Upper lobe of left lung (tissue), 6 donors: Measurements from ENCODE around the gene TBX18. TPM values are rescaled to one million over a fixed set of nuclear protein-coding genes. Genes with fewer than 3 reads are reported as not detected.

Experiments used
- ATAC-seq, 2 donors: fragments of 200-7000 bp; cut with Tn5 transposase; one replicate each; pipeline ENCODE4 v1.9.1; 2022; ENCODE audit warnings: mild to moderate bottlenecking in 2 of 2, moderate library complexity in 2 of 2; ENCODE audit not compliant: low FRiP score in 2 of 2
- DNase-seq, 2 donors: peaks; one replicate each; pipeline ENCODE4 v3.0.0-alpha.2; 2019 to 2020
- H3K27ac ChIP-seq, 4 donors: fragments of 200-600 bp; sonication (generic); one replicate each; pipeline ENCODE4 v1.5.1; 2016 to 2019
- H3K27me3 ChIP-seq, 4 donors: fragments of 200-600 bp; sonication (generic); one replicate each; pipeline ENCODE4 v1.5.1; 2017 to 2019
- H3K36me3 ChIP-seq, 4 donors: fragments of 200-600 bp; sonication (generic); one replicate each; pipeline ENCODE4 v1.5.1; 2016 to 2019
- H3K4me1 ChIP-seq, 4 donors: fragments of 200-600 bp; sonication (generic); one replicate each; pipeline ENCODE4 v1.5.1; 2018 to 2019
- H3K4me3 ChIP-seq, 4 donors: fragments of 200-600 bp; sonication (generic); one replicate each; pipeline ENCODE4 v1.5.1; 2017 to 2019; ENCODE audit warnings: mild to moderate bottlenecking in 2 of 4, moderate library complexity in 1 of 4
- H3K9me3 ChIP-seq, 4 donors: fragments of 200-600 bp; sonication (generic); one replicate each; pipeline ENCODE4 v1.5.1; 2018 to 2019
- CTCF ChIP-seq, 6 experiments: fragments of 450-650 bp in 4 of 6; fragments of 200-600 bp in 2 of 6; sonication (generic) in 2 of 6; IDR thresholded peaks; one replicate each; pipeline ENCODE4 v1.5.1; 2016 to 2019; ENCODE audit warnings: antibody characterized with exemption in 6 of 6
- EP300 ChIP-seq, 4 donors: sonication (generic); formaldehyde crosslinking; IDR thresholded peaks; one replicate each; pipeline ENCODE4 v1.5.1; 2017; ENCODE audit warnings: antibody characterized with exemption in 4 of 4, control low read depth in 2 of 4
- POLR2A ChIP-seq, 4 donors: fragments of 450-650 bp; IDR thresholded peaks; one replicate each; pipeline ENCODE4 v1.5.1; 2016 to 2017; ENCODE audit warnings: antibody characterized with exemption in 4 of 4, mild to moderate bottlenecking in 2 of 4
- POLR2AphosphoS5 ChIP-seq, 2 donors: sonication (generic); formaldehyde crosslinking; IDR thresholded peaks; one replicate each; pipeline ENCODE4 v1.5.1; 2017; ENCODE audit warnings: antibody characterized with exemption in 2 of 2
- WGBS, 2 donors: methylation state at CpG; one replicate each; pipeline ENCODE4 v1.1.5; 2017 to 2018; 5-methylcytosine and 5-hydroxymethylcytosine counted together
- total RNA-seq, 6 donors: library from RNA; depleted of rRNA in 4 of 6; stranded (reverse); fragments of >200 nt in 4 of 6; gene quantifications; one replicate each; pipeline versions ENCODE4 v1.1.0 to v1.2.1, GENCODE V29; 2016 to 2021
- donor health status: DM: no; HTN: no; CAD: no; lungs with moderate emphysema.
- donor health status: DM: no; HTN: yes; CAD: no; lungs with severe emphysema.

The TBX18 gene
- total RNA-seq, 6 donors from 2014 or later, result 0.20 to 0.49 (median 0.44) TPM; not detected in 3

- Histone ChIP-seq H3K27me3 (no peaks in the 10 kb centered on the region), H3K36me3 (no peaks in the 10 kb centered on the region), H3K4me3 (no peak overlapping the region), H3K27ac (no peak overlapping the region), H3K9me3 (no peaks in the 10 kb centered on the region), H3K4me1 (no peaks in the 10 kb centered on the region)
- TF ChIP-seq CTCF (IDR thresholded peaks at IDR 0.05) (no peak), POLR2A (IDR thresholded peaks at IDR 0.05) (no peak)
- no peak for ATAC-seq
- DNase-seq, result no peak
- WGBS, 2 donors, result 70 to 73% methylated on average over 4 of the region's 4 CpGs
Observed at GRCh38 chr6:84743616-84744015, 20.8 kb downstream of the TBX18 start.

GRCh38 chr6:84740385-84740784, 24.0 kb downstream of the TBX18 start:
- Histone ChIP-seq H3K4me3 (no peak overlapping the region), H3K9me3 (no peaks in the 10 kb centered on the region), H3K27me3 (no peaks in the 10 kb centered on the region), H3K4me1 (no peaks in the 10 kb centered on the region), H3K36me3 (no peaks in the 10 kb centered on the region), H3K27ac (no peak overlapping the region)
- ATAC-seq (no peak), DNase-seq (no peak)
- 59 to 77% methylated on average over 1 of the region's 1 CpG for WGBS, 2 donors
- no peak for TF ChIP-seq POLR2A (IDR thresholded peaks at IDR 0.05)
- TF ChIP-seq EP300 (IDR thresholded peaks at IDR 0.05), result no peak
- no peak for TF ChIP-seq POLR2AphosphoS5 (IDR thresholded peaks at IDR 0.05)
- no peak for TF ChIP-seq CTCF (IDR thresholded peaks at IDR 0.05)

- ATAC-seq, result peak in 1 of 2 donors; percentile 29
- no peak overlapping the region for H3K27ac ChIP-seq
- no peak for DNase-seq
- TF ChIP-seq POLR2A (IDR thresholded peaks at IDR 0.05), result no peak
- no peaks in the 10 kb centered on the region for H3K27me3 ChIP-seq
- 91 to 100% methylated on average over 1 of the region's 1 CpG for WGBS, 2 donors
- H3K36me3 ChIP-seq, result no peaks in the 10 kb centered on the region
- H3K4me1 ChIP-seq, result no peaks in the 10 kb centered on the region
- H3K9me3 ChIP-seq, result no peaks in the 10 kb centered on the region
- H3K4me3 ChIP-seq, result no peak overlapping the region
Observed at GRCh38 chr6:84739866-84740208, 24.6 kb downstream of the TBX18 start.

GRCh38 chr6:84738996-84739865, 25.2 kb downstream of the TBX18 start:
- no peaks in the 10 kb centered on the region for H3K4me1 ChIP-seq
- DNase-seq (no peak), ATAC-seq (peak in 1 of 2 donors; percentile 44)
- no peak overlapping the region for H3K4me3 ChIP-seq
- no peaks in the 10 kb centered on the region for H3K9me3 ChIP-seq
- 84 to 93% methylated on average over 2 of the region's 2 CpGs for WGBS, 2 donors
- H3K36me3 ChIP-seq, result no peaks in the 10 kb centered on the region
- TF ChIP-seq EP300 (IDR thresholded peaks at IDR 0.05) (no peak), POLR2A (IDR thresholded peaks at IDR 0.05) (no peak), POLR2AphosphoS5 (IDR thresholded peaks at IDR 0.05) (no peak), CTCF (IDR thresholded peaks at IDR 0.05) (no peak)
- no peaks in the 10 kb centered on the region for H3K27me3 ChIP-seq
- no peak overlapping the region for H3K27ac ChIP-seq

GRCh38 chr6:84733889-84734288, 30.5 kb downstream of the TBX18 start:
- no peak overlapping the region for H3K27ac ChIP-seq
- no peak for ATAC-seq
- DNase-seq, result no peak
- H3K4me1 ChIP-seq, result no peaks in the 10 kb centered on the region
- no peak for TF ChIP-seq POLR2A (IDR thresholded peaks at IDR 0.05)
- TF ChIP-seq CTCF (IDR thresholded peaks at IDR 0.05), result no peak
- no peak for TF ChIP-seq EP300 (IDR thresholded peaks at IDR 0.05)
- TF ChIP-seq POLR2AphosphoS5 (IDR thresholded peaks at IDR 0.05), result no peak
- 26 to 37% methylated on average over 2 of the region's 2 CpGs for WGBS, 2 donors
- no peaks in the 10 kb centered on the region for H3K9me3 ChIP-seq
- H3K36me3 ChIP-seq, result no peaks in the 10 kb centered on the region
- H3K4me3 ChIP-seq, result no peak overlapping the region
- no peaks in the 10 kb centered on the region for H3K27me3 ChIP-seq
